ENCODE measurements around the gene SNRPA. TPM values are rescaled to one million over a fixed set of nuclear protein-coding genes. Genes with fewer than 3 reads are reported as not detected.
"Not testable (repeated sequence)": the region's sequence is repeated elsewhere in the genome, so short reads cannot be mapped to it uniquely, and the experiment has no call there.

The SNRPA gene
- total RNA-seq, 3 donors from 2014 or later, result 41.6 to 52.8 (median 52.1) TPM

DNA sequence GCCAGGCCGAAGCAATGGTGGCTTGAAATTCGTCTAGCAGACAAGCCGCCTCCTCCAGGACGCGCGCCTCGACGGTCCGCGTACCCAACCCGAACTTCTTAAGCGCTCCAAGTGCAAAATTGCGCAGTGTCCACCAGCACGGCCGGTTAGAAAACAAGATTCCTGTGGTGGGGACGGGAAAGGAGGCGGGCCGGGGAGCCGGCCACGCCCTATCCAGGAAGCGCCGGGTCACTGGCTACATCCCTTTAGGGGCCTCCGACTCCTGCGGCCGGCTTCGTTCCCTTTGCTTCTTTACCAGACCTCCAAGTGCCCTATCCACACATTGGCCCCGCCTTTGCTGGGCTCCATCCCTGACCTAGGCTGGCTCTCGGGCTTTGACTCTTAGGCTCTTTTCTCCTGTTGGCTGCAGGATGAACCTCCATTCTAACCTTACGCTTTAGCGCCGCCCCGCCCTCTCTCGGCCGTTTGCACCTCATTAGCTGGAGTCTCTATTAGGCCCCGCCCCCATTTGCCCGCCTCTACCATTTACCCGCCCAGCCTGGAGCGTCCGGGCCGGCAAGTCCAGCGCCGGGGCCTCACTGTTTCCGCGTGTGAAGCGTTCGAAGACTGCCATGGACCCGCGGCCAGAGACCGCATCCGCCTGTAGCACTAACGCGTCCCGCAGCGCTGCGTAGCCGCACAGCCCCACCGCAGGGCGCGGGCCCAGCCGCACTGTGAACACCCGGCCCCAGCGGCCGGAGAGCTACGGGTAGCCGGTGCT is 59.8 kb downstream of the SNRPA start:
- Histone ChIP-seq H3K4me3 (peak overlapping the region; percentile 29 to 68 (median 50)), H3K4me1 (peaks cover 11 to 19% of the 10 kb centered on the region in 2 donors), H3K27ac (peak overlapping the region; percentile 81)
- not testable (repeated sequence) for H3K27me3 ChIP-seq, H3K9me3 ChIP-seq, H3K36me3 ChIP-seq
- TF ChIP-seq POLR2AphosphoS5 (IDR thresholded peaks at IDR 0.05), result peak in 1 of 3 donors; percentile 51
- TF ChIP-seq, protein P1, sequence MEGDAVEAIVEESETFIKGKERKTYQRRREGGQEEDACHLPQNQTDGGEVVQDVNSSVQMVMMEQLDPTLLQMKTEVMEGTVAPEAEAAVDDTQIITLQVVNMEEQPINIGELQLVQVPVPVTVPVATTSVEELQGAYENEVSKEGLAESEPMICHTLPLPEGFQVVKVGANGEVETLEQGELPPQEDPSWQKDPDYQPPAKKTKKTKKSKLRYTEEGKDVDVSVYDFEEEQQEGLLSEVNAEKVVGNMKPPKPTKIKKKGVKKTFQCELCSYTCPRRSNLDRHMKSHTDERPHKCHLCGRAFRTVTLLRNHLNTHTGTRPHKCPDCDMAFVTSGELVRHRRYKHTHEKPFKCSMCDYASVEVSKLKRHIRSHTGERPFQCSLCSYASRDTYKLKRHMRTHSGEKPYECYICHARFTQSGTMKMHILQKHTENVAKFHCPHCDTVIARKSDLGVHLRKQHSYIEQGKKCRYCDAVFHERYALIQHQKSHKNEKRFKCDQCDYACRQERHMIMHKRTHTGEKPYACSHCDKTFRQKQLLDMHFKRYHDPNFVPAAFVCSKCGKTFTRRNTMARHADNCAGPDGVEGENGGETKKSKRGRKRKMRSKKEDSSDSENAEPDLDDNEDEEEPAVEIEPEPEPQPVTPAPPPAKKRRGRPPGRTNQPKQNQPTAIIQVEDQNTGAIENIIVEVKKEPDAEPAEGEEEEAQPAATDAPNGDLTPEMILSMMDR (IDR thresholded peaks at IDR 0.05), result peak in 1 of 3 donors; percentile 29
- intact Hi-C loops (cut with DNase I; ENCODE audit: low total_unique reads), result loop anchor here (10.0 kb wide), 1 partner anchor 146 kb away; no protein-coding TSS in a partner anchor
- DNase-seq (ENCODE audit: low spot score in 2 of 2), result peak; percentile 80

DNA sequence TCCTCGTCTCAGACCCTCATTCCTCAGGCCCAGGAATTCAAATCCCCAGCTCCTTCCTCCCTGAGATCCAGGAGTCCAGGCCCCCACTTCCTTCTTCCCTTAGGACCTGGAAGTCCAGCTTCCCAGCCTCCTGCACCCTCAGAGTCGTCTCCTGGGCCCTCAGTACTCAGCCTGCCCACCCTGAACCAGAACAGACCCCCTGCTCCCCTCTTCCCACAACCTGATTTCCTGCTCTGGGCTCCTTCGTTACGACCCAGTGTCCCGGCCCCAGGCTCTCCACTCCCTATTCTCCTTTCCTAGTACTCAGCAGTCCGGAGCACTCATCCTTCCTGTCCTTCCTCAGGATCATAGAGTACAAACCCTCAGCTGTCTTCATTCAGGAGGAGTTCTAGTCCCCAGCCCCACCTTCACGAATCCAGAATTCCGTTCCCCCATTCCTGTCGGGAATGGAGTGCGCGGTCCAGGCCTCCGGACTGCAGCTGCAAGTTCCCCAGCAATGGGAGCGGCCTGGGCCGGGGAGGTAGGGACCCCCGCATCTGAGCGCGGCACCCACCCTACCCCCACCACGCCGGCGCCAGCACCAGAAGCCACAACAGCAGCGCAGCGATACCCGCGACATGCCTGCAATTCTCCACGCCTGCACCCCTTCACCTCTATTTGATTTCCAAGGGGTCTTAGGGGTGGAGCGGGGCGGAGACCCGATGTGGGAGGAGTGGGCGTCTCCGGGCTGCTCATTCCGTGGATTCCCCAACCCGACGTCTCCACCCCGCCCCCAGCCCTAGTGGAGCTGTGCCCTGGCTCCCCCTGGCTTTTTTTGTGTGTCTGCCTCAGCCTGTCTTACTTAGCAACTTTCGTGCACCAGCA is 60.7 kb downstream of the SNRPA start:
- Histone ChIP-seq H3K27ac (peak overlapping the region; percentile 81), H3K4me3 (peak overlapping the region; percentile 29 to 68 (median 50)), H3K36me3 (no peaks in the 10 kb centered on the region), H3K9me3 (no peaks in the 10 kb centered on the region), H3K4me1 (peaks cover 7 to 13% of the 10 kb centered on the region in 2 donors), H3K27me3 (no peaks in the 10 kb centered on the region)
- TF ChIP-seq, protein P1 (IDR thresholded peaks at IDR 0.05), result no peak
- TF ChIP-seq POLR2AphosphoS5 (IDR thresholded peaks at IDR 0.05) (no peak), POLR2A (IDR thresholded peaks at IDR 0.05) (no peak)
- DNase-seq (ENCODE audit: low spot score in 2 of 2), result no peak
- intact Hi-C loops (cut with DNase I; ENCODE audit: low total_unique reads), result loop anchor here (10.0 kb wide), 1 partner anchor 147 kb away; no protein-coding TSS in a partner anchor

DNA sequence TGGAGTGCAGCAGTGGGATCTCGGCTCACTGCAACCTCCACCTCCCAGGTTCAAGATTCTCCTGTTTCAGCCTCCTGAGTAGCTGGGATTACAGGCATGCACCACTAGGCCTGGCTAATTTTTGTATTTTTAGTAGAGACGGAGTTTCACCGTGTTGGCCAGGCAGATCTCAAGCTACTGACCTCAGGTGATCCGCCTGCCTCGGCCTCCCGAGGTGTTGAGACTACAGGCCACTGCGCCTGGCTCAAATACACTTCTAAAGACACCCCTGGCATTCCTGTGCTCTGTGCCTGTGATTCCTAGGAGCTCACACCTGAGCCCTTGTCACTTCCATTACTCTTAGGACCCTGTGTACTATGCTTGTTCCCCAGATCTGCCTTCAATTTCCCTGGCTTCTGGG is 61.6 kb downstream of the SNRPA start:
- peak overlapping the region in 1 of 2 donors; percentile 69 for H3K27ac ChIP-seq
- not testable (repeated sequence) for H3K36me3 ChIP-seq; H3K4me1 ChIP-seq; H3K27me3 ChIP-seq; DNase-seq (ENCODE audit: low spot score in 2 of 2); H3K4me3 ChIP-seq; H3K9me3 ChIP-seq
- intact Hi-C loops (cut with DNase I; ENCODE audit: low total_unique reads), result loop anchor here (10.0 kb wide), 1 partner anchor 148 kb away; no protein-coding TSS in a partner anchor

GRCh38 chr19:40813182-40813581 is 62.2 kb downstream of the SNRPA start:
- peaks cover 0 to 3% of the 10 kb centered on the region in 2 donors for H3K4me1 ChIP-seq
- intact Hi-C loops (cut with DNase I; ENCODE audit: low total_unique reads), result loop anchor here (10.0 kb wide), 1 partner anchor 148 kb away; no protein-coding TSS in a partner anchor
- H3K36me3 ChIP-seq, result no peaks in the 10 kb centered on the region
- DNase-seq (ENCODE audit: low spot score in 2 of 2), result peak in 1 of 2 donors; percentile 81
- H3K27me3 ChIP-seq, result no peaks in the 10 kb centered on the region
- peak overlapping the region; percentile 52 to 69 for H3K27ac ChIP-seq
- H3K9me3 ChIP-seq, result no peaks in the 10 kb centered on the region
- TF ChIP-seq, protein P1 (IDR thresholded peaks at IDR 0.05), result no peak
- TF ChIP-seq POLR2A (IDR thresholded peaks at IDR 0.05) (no peak), POLR2AphosphoS5 (IDR thresholded peaks at IDR 0.05) (no peak)
- H3K4me3 ChIP-seq, result no peak overlapping the region

Other genes with a start within 250 kb of the SNRPA start
- gene SHKBP1, start 174.3 kb upstream of the SNRPA start, total RNA-seq, result 10 to 100 TPM; 25.8 to 42.9 (median 34.1) TPM
- 100 to 1,000 TPM in 1 of 3 donors, 10 to 100 TPM in 2; 52.7 to 130 (median 89.1) TPM for gene LTBP4, start 149.8 kb upstream of the SNRPA start, total RNA-seq
- gene NUMBL, start 60.6 kb upstream of the SNRPA start, total RNA-seq, result 10 to 100 TPM; 24.6 to 34.7 (median 30.9) TPM
- 10 to 100 TPM; 28.2 to 50.8 (median 45.7) TPM for gene COQ8B, start 34.3 kb upstream of the SNRPA start, total RNA-seq
- gene ITPKC, start 34.1 kb upstream of the SNRPA start, total RNA-seq, result 10 to 100 TPM; 41.8 to 71.6 (median 55.1) TPM
- 1 to 10 TPM; 2.6 to 3.2 (median 2.9) TPM for gene ACTMAP, start 726 bp upstream of the SNRPA start, total RNA-seq
- 10 to 100 TPM in 1 of 3 donors, 1 to 10 TPM in 1, not detected in 1; 5.6 to 47.3 TPM for gene MIA, start 24.3 kb downstream of the SNRPA start, total RNA-seq
- gene RAB4B, start 27.0 kb downstream of the SNRPA start, total RNA-seq, result 10 to 100 TPM; 21.6 to 28.2 (median 22.1) TPM
- gene EGLN2, start 48.0 kb downstream of the SNRPA start, total RNA-seq, result 10 to 100 TPM; 78.9 to 90.8 (median 88.5) TPM
- gene CYP2A6, start 99.2 kb downstream of the SNRPA start, total RNA-seq, result under 1 TPM in 1 of 3 donors, not detected in 2; 0.64 TPM
- not detected for gene CYP2A7, start 131.0 kb downstream of the SNRPA start, total RNA-seq
- gene CYP2B6, start 240.1 kb downstream of the SNRPA start, total RNA-seq, result not detected

All from breast epithelium (tissue), 4 donors.